Mesenchymal stem cell (in vitro differentiated cells and primary cell): ENCODE results near the gene TPM2.
A peak's percentile ranks its signal among the peaks of the same experiment; 100 is the strongest.
"Not testable (repeated sequence)": the region's sequence is repeated elsewhere in the genome, so short reads cannot be mapped to it uniquely, and the experiment has no call there.

Experiments used
- DNase-seq: peaks from one replicate; pipeline ENCODE4 v3.0.0-alpha.2; 2013
- H2AFZ ChIP-seq: one replicate; pipeline ENCODE4 v1.6.1; 2013; ENCODE audit warnings: low read depth, mild to moderate bottlenecking, control low read depth, inconsistent platforms, low read length, moderate library complexity
- H2AK5ac ChIP-seq: 2 replicates; pipeline ENCODE4 v1.6.1; 2013; ENCODE audit warnings: low read length, moderate library complexity, mild to moderate bottlenecking, inconsistent platforms; ENCODE audit not compliant: severe bottlenecking
- H2BK120ac ChIP-seq: one replicate; pipeline ENCODE4 v1.6.1; 2013; ENCODE audit warnings: low read depth, mild to moderate bottlenecking, inconsistent platforms, low read length, moderate library complexity
- H2BK12ac ChIP-seq, 2 experiments: one replicate each; pipeline ENCODE4 v1.6.1; 2013; ENCODE audit warnings: inconsistent platforms in 2 of 2, low read length in 2 of 2, mild to moderate bottlenecking in 2 of 2, moderate library complexity in 2 of 2, control low read depth in 1 of 2
- H2BK15ac ChIP-seq: one replicate; pipeline ENCODE4 v1.6.1; 2013; ENCODE audit warnings: mild to moderate bottlenecking, low read depth, inconsistent platforms; ENCODE audit not compliant: poor library complexity, severe bottlenecking
- H2BK5ac ChIP-seq: 2 replicates; pipeline ENCODE4 v1.6.1; 2013; ENCODE audit warnings: low read depth, mild to moderate bottlenecking, low read length, control low read depth, inconsistent platforms; ENCODE audit not compliant: poor library complexity, severe bottlenecking
- H3K14ac ChIP-seq, 2 experiments: one replicate each; pipeline ENCODE4 v1.6.1; 2013; ENCODE audit warnings: inconsistent platforms in 2 of 2, low read length in 2 of 2, control low read depth in 1 of 2, mild to moderate bottlenecking in 1 of 2, moderate library complexity in 1 of 2
- H3K18ac ChIP-seq, 2 experiments: one replicate each; pipeline ENCODE4 v1.6.1; 2013; ENCODE audit warnings: inconsistent platforms in 2 of 2, low read length in 2 of 2, control low read depth in 1 of 2, low read depth in 1 of 2, mild to moderate bottlenecking in 1 of 2
- H3K23ac ChIP-seq, 2 experiments: one replicate each; pipeline ENCODE4 v1.6.1; 2013; ENCODE audit warnings: inconsistent platforms in 2 of 2, low read length in 2 of 2, mild to moderate bottlenecking in 2 of 2, moderate library complexity in 2 of 2, control low read depth in 1 of 2
- H3K27ac ChIP-seq: 2 replicates; pipeline ENCODE4 v1.5.1; 2013; ENCODE audit warnings: mild to moderate bottlenecking, moderate library complexity, low read length, control low read depth, inconsistent platforms; ENCODE audit not compliant: poor library complexity, severe bottlenecking
- H3K27me3 ChIP-seq, 2 experiments: 2 replicates each; pipeline versions ENCODE4 v1.6.1 to v1.7.0; 2013; ENCODE audit warnings: low read length in 2 of 2, mild to moderate bottlenecking in 2 of 2, moderate library complexity in 2 of 2, control low read depth in 1 of 2, inconsistent platforms in 1 of 2; ENCODE audit not compliant: control insufficient read depth in 1 of 2, insufficient read depth in 1 of 2
- H3K36me3 ChIP-seq, 2 experiments: 2 replicates each; pipeline versions ENCODE4 v1.6.1 to v1.7.0; 2013; ENCODE audit warnings: low read length in 2 of 2, control low read depth in 1 of 2, inconsistent platforms in 1 of 2, low read depth in 1 of 2, mild to moderate bottlenecking in 1 of 2; ENCODE audit not compliant: insufficient read depth in 2 of 2, control insufficient read depth in 1 of 2
- H3K4ac ChIP-seq, 2 experiments: one replicate each; pipeline ENCODE4 v1.6.1; 2013; ENCODE audit warnings: inconsistent platforms in 2 of 2, low read length in 2 of 2, mild to moderate bottlenecking in 2 of 2, moderate library complexity in 2 of 2, control low read depth in 1 of 2, low read depth in 1 of 2
- H3K4me1 ChIP-seq: 2 replicates; pipeline ENCODE4 v1.6.1; 2013; ENCODE audit warnings: low read depth, low read length, control low read depth; ENCODE audit not compliant: control insufficient read depth, insufficient read depth
- H3K4me2 ChIP-seq: 2 replicates; pipeline ENCODE4 v1.6.1; 2013; ENCODE audit warnings: low read length, mild to moderate bottlenecking, inconsistent platforms; ENCODE audit not compliant: poor library complexity, severe bottlenecking
- H3K4me3 ChIP-seq, 2 experiments: 2 replicates each; pipeline versions ENCODE4 v1.5.1 to v1.7.0; 2013; ENCODE audit warnings: low read length in 2 of 2, mild to moderate bottlenecking in 2 of 2, control low read depth in 1 of 2, low read depth in 1 of 2; ENCODE audit not compliant: insufficient read depth in 1 of 2
- H3K79me1 ChIP-seq: replicated peaks from 2 replicates; pipeline ENCODE4 v1.6.1; 2013; ENCODE audit warnings: mild to moderate bottlenecking, control low read depth, low read length, inconsistent platforms; ENCODE audit not compliant: poor library complexity, severe bottlenecking
- H3K9ac ChIP-seq: 2 replicates; pipeline ENCODE4 v1.7.0; 2013; ENCODE audit warnings: mild to moderate bottlenecking, low read length, moderate library complexity
- H3K9me3 ChIP-seq: 2 replicates; pipeline ENCODE4 v1.7.0; 2013; ENCODE audit warnings: mild to moderate bottlenecking, low read length; ENCODE audit not compliant: control insufficient read depth
- H4K8ac ChIP-seq: one replicate; pipeline ENCODE4 v1.6.1; 2013; ENCODE audit warnings: inconsistent platforms, mild to moderate bottlenecking, low read length, moderate library complexity
- H4K91ac ChIP-seq: one replicate; pipeline ENCODE4 v1.6.1; 2013; ENCODE audit warnings: mild to moderate bottlenecking, low read length, inconsistent platforms
- WGBS: methylation state at CpG from one replicate; pipeline ENCODE4 v1.1.7; 2013; ENCODE audit warnings: mixed read lengths; 5-methylcytosine and 5-hydroxymethylcytosine counted together

The TPM2 gene

GRCh38 chr9:35646533-35647265 lies 43.0 kb downstream of the TPM2 start:
- under 1% methylated on average over 37 of the region's 58 CpGs for WGBS
- no peaks in the 10 kb centered on the region for H3K27me3 ChIP-seq

GRCh38 chr9:35646153-35646532 lies 43.6 kb downstream of the TPM2 start:
- Histone ChIP-seq H2BK12ac (peak overlapping the region in 1 of 2 experiments; percentile 31), H3K23ac (no peak overlapping the region), H3K36me3 (peaks cover 0 to 3% of the 10 kb centered on the region in 2 experiments), H4K91ac (no peak overlapping the region), H3K4me3 (peak overlapping the region; percentile 64 to 89), H3K9ac (peak overlapping the region; percentile 99), H3K4me1 (peaks cover 4% of the 10 kb centered on the region), H2BK15ac (peak overlapping the region; percentile 54), H2AFZ (peak overlapping the region; percentile 96), H3K9me3 (no peaks in the 10 kb centered on the region), H3K27me3 (no peaks in the 10 kb centered on the region), H3K79me1 (peaks cover 2% of the 10 kb centered on the region), H3K14ac (peak overlapping the region in 1 of 2 experiments; percentile 75), H2AK5ac (no peak overlapping the region), H3K4ac (peak overlapping the region; percentile 21 to 40), H3K4me2 (peak overlapping the region; percentile 86), H3K18ac (peak overlapping the region; percentile 34 to 67), H2BK120ac (no peak overlapping the region), H2BK5ac (no peak overlapping the region), H3K27ac (peak overlapping the region; percentile 13), H4K8ac (peak overlapping the region; percentile 21)
- 2% methylated on average over 10 of the region's 11 CpGs for WGBS
- DNase-seq: no peak

More at GRCh38 chr9:35646533-35647265, 43.0 kb downstream of the TPM2 start:
- peaks cover 2% of the 10 kb centered on the region for H3K79me1 ChIP-seq
- H4K91ac ChIP-seq: peak overlapping the region; percentile 36
- H3K27ac ChIP-seq: peak overlapping the region; percentile 13
- H2AFZ ChIP-seq: peak overlapping the region; percentile 96
- no peak overlapping the region for H3K23ac ChIP-seq
- peak overlapping the region; percentile 35 to 84 for H3K4ac ChIP-seq
- H3K9ac ChIP-seq: peak overlapping the region; percentile 99
- H3K4me2 ChIP-seq: peak overlapping the region; percentile 86
- no peak overlapping the region for H2BK120ac ChIP-seq
- H2BK12ac ChIP-seq: no peak overlapping the region
- H3K4me1 ChIP-seq: peaks cover 4% of the 10 kb centered on the region
- peak; percentile 89 for DNase-seq
- no peaks in the 10 kb centered on the region for H3K9me3 ChIP-seq
- H2BK5ac ChIP-seq: peak overlapping the region; percentile 46
- peak overlapping the region in 1 of 2 experiments; percentile 79 for H3K14ac ChIP-seq
- H2AK5ac ChIP-seq: no peak overlapping the region
- H3K18ac ChIP-seq: peak overlapping the region; percentile 67 to 80
- peak overlapping the region; percentile 64 to 89 for H3K4me3 ChIP-seq
- H3K36me3 ChIP-seq: peaks cover 0 to 3% of the 10 kb centered on the region in 2 experiments
- H2BK15ac ChIP-seq: peak overlapping the region; percentile 87
- H4K8ac ChIP-seq: peak overlapping the region; percentile 90

- not testable (repeated sequence) for H4K91ac ChIP-seq, H3K18ac ChIP-seq, H2AK5ac ChIP-seq, H2AFZ ChIP-seq, H2BK120ac ChIP-seq, H2BK5ac ChIP-seq, H3K14ac ChIP-seq, H3K36me3 ChIP-seq, H3K27ac ChIP-seq, H3K4ac ChIP-seq, H3K27me3 ChIP-seq, H2BK15ac ChIP-seq, DNase-seq, H3K9me3 ChIP-seq, H2BK12ac ChIP-seq, H3K4me1 ChIP-seq, H4K8ac ChIP-seq, H3K79me1 ChIP-seq, H3K23ac ChIP-seq
- H3K4me3 ChIP-seq: peak overlapping the region in 1 of 2 experiments; percentile 89
- H3K4me2 ChIP-seq: peak overlapping the region; percentile 86
- 32% methylated on average over 9 of the region's 10 CpGs for WGBS
- peak overlapping the region; percentile 99 for H3K9ac ChIP-seq
Observed at GRCh38 chr9:35645736-35646135, 44.0 kb downstream of the TPM2 start.

GRCh38 chr9:35643046-35643445 lies 46.7 kb downstream of the TPM2 start:
- Histone ChIP-seq H3K4ac (peak overlapping the region in 1 of 2 experiments; percentile 13), H2AK5ac (no peak overlapping the region), H3K27me3 (no peaks in the 10 kb centered on the region), H3K9me3 (no peaks in the 10 kb centered on the region), H4K8ac (no peak overlapping the region), H3K4me2 (no peak overlapping the region), H3K14ac (peak overlapping the region in 1 of 2 experiments; percentile 36), H2BK12ac (no peak overlapping the region), H3K27ac (no peak overlapping the region), H3K36me3 (peaks cover 0 to 7% of the 10 kb centered on the region in 2 experiments), H2AFZ (no peak overlapping the region), H3K18ac (no peak overlapping the region), H3K4me1 (peaks cover 4% of the 10 kb centered on the region), H2BK120ac (no peak overlapping the region), H3K4me3 (no peak overlapping the region), H3K9ac (no peak overlapping the region), H4K91ac (no peak overlapping the region), H2BK15ac (no peak overlapping the region), H2BK5ac (no peak overlapping the region), H3K23ac (no peak overlapping the region), H3K79me1 (peaks cover 2% of the 10 kb centered on the region)
- 89% methylated on average over 12 of the region's 12 CpGs for WGBS
- no peak for DNase-seq
